Liver (tissue), 3 donors: ENCODE results near the gene MINK1.

ENCODE experiments used
- HNF4G ChIP-seq: IDR thresholded peaks from 2 replicates; pipeline ENCODE4 v1.6.1; 2016; ENCODE audit warnings: antibody characterized with exemption
- JUND ChIP-seq, 2 donors: IDR thresholded peaks; 2 replicates each; pipeline ENCODE4 v1.6.1; 2016; ENCODE audit warnings: antibody characterized with exemption in 2 of 2
- NR2F2 ChIP-seq: IDR thresholded peaks from 2 replicates; pipeline ENCODE4 v1.6.1; 2016; ENCODE audit warnings: antibody characterized with exemption
- RAD21 ChIP-seq, 2 donors: IDR thresholded peaks; 2 replicates each; pipeline ENCODE4 v1.6.1; 2016; ENCODE audit warnings: antibody characterized with exemption in 2 of 2, mild to moderate bottlenecking in 2 of 2
- SP1 ChIP-seq: IDR thresholded peaks from 2 replicates; pipeline ENCODE4 v1.6.1; 2018; ENCODE audit warnings: antibody characterized with exemption, mild to moderate bottlenecking
- TAF1 ChIP-seq: conservative IDR thresholded peaks from 2 replicates; pipeline ENCODE4 v1.6.1; 2016; ENCODE audit warnings: antibody characterized with exemption, mild to moderate bottlenecking
- YY1 ChIP-seq: IDR thresholded peaks from 2 replicates; pipeline ENCODE4 v1.6.1; 2016; ENCODE audit warnings: antibody characterized with exemption, mild to moderate bottlenecking
- TF ChIP-seq, protein P1 (sequence below): fragments of 150-350 bp; IDR thresholded peaks from 2 replicates; pipeline ENCODE4 v1.5.1; 2017; ENCODE audit warnings: improper control_type of control experiment, low read depth, low read length; ENCODE audit not compliant: missing input control
- TF ChIP-seq, protein P2 (sequence below): IDR thresholded peaks from 2 replicates; pipeline ENCODE4 v1.6.1; 2016; ENCODE audit warnings: antibody characterized with exemption
- TF ChIP-seq, protein P3 (sequence below): IDR thresholded peaks from 2 replicates; pipeline ENCODE4 v1.6.1; 2016; ENCODE audit warnings: antibody characterized with exemption
- donor health status: healthy.
- donor health status: healthy.

DNA sequence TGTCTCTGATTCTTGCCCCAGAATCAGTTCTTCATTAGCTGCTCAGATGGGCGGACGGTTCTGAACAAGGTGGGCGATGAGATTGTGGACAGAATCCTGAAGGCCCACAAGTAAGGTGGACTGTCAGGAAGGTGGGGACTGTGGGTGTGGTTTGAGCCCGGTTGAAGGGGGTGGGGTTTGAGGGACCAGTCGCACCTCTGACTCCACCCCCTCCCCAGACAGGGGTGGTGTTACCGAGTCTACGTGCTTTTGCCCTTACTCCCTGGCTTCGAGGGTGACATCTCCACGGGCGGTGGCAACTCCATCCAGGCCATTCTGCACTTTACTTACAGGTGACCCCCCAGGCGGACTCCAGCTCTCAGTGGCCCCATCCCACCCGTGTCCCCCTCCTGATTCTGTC lies 14.9 kb upstream of the MINK1 start:
- TF ChIP-seq RAD21 (IDR thresholded peaks at IDR 0.05) (no peak), TAF1 (no peak), NR2F2 (no peak), YY1 (no peak), JUND (IDR thresholded peaks at IDR 0.05) (no peak), HNF4G (no peak), SP1 (no peak)
- TF ChIP-seq, protein P1, sequence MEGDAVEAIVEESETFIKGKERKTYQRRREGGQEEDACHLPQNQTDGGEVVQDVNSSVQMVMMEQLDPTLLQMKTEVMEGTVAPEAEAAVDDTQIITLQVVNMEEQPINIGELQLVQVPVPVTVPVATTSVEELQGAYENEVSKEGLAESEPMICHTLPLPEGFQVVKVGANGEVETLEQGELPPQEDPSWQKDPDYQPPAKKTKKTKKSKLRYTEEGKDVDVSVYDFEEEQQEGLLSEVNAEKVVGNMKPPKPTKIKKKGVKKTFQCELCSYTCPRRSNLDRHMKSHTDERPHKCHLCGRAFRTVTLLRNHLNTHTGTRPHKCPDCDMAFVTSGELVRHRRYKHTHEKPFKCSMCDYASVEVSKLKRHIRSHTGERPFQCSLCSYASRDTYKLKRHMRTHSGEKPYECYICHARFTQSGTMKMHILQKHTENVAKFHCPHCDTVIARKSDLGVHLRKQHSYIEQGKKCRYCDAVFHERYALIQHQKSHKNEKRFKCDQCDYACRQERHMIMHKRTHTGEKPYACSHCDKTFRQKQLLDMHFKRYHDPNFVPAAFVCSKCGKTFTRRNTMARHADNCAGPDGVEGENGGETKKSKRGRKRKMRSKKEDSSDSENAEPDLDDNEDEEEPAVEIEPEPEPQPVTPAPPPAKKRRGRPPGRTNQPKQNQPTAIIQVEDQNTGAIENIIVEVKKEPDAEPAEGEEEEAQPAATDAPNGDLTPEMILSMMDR: no peak
- TF ChIP-seq, protein P2, sequence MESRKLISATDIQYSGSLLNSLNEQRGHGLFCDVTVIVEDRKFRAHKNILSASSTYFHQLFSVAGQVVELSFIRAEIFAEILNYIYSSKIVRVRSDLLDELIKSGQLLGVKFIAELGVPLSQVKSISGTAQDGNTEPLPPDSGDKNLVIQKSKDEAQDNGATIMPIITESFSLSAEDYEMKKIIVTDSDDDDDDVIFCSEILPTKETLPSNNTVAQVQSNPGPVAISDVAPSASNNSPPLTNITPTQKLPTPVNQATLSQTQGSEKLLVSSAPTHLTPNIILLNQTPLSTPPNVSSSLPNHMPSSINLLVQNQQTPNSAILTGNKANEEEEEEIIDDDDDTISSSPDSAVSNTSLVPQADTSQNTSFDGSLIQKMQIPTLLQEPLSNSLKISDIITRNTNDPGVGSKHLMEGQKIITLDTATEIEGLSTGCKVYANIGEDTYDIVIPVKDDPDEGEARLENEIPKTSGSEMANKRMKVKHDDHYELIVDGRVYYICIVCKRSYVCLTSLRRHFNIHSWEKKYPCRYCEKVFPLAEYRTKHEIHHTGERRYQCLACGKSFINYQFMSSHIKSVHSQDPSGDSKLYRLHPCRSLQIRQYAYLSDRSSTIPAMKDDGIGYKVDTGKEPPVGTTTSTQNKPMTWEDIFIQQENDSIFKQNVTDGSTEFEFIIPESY: no peak
- TF ChIP-seq, protein P3, sequence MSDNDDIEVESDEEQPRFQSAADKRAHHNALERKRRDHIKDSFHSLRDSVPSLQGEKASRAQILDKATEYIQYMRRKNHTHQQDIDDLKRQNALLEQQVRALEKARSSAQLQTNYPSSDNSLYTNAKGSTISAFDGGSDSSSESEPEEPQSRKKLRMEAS: no peak
